Skeletal muscle satellite cell (primary cell): ENCODE data around the gene MTG2.

Experiments
- H3K27me3 ChIP-seq: 2 replicates; pipeline ENCODE4 v1.7.0; 2013; ENCODE audit warnings: low read length; ENCODE audit not compliant: control insufficient read depth, insufficient read depth
- H3K36me3 ChIP-seq: 2 replicates; pipeline ENCODE4 v1.7.0; 2013; ENCODE audit warnings: mild to moderate bottlenecking, control low read depth, low read length; ENCODE audit not compliant: insufficient read depth
- H3K4me1 ChIP-seq: 2 replicates; pipeline ENCODE4 v1.7.0; 2013; ENCODE audit warnings: low read length; ENCODE audit not compliant: control insufficient read depth, insufficient read depth
- H3K4me2 ChIP-seq: 2 replicates; pipeline ENCODE4 v1.7.0; 2013; ENCODE audit warnings: mild to moderate bottlenecking, low read length
- H3K4me3 ChIP-seq: 2 replicates; pipeline ENCODE4 v1.7.0; 2013; ENCODE audit warnings: low read length
- H3K9ac ChIP-seq: 2 replicates; pipeline ENCODE4 v1.7.0; 2013; ENCODE audit warnings: mild to moderate bottlenecking, low read depth, low read length, moderate library complexity
- H3K9me3 ChIP-seq: replicated peaks from 2 replicates; pipeline ENCODE4 v1.7.0; 2013; ENCODE audit warnings: mild to moderate bottlenecking, control low read depth, low read length

Gene MTG2

GRCh38 chr20:62167474-62167873 lies 15.4 kb upstream of the MTG2 start:
- H3K9ac ChIP-seq = no peak overlapping the region
- no peaks in the 10 kb centered on the region for H3K4me1 ChIP-seq
- H3K4me2 ChIP-seq = no peak overlapping the region
- no peaks in the 10 kb centered on the region for H3K27me3 ChIP-seq
- peaks cover 49% of the 10 kb centered on the region for H3K36me3 ChIP-seq
- H3K4me3 ChIP-seq = no peak overlapping the region
- H3K9me3 ChIP-seq = no peaks in the 10 kb centered on the region

DNA sequence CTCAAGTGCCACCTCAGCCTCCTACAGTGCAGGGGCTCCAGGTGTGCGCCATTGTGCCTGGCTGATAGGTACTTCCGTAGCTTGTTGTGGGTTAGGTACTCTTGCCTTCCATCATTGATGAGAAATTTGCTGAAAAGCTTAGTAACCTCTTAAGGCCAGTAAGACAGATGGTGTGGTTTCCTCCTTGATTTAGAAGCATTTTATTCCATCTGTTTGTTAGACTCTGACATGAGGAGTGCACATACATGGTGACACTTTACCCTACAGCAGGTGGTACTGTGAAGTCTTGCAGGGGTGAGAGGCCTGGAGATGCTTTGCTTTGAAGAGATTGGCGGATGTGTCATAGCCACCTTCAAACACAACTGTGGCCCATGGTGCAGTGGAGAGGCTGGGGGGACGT lies 14.8 kb upstream of the MTG2 start:
- H3K9me3 ChIP-seq = no peaks in the 10 kb centered on the region
- H3K4me2 ChIP-seq = no peak overlapping the region
- H3K36me3 ChIP-seq = peaks cover 43% of the 10 kb centered on the region
- H3K27me3 ChIP-seq = no peaks in the 10 kb centered on the region
- H3K9ac ChIP-seq = no peak overlapping the region
- H3K4me1 ChIP-seq = no peaks in the 10 kb centered on the region
- H3K4me3 ChIP-seq = no peak overlapping the region

- Histone ChIP-seq H3K4me1 (no peaks in the 10 kb centered on the region), H3K27me3 (no peaks in the 10 kb centered on the region), H3K4me2 (no peak overlapping the region), H3K36me3 (peaks cover 45% of the 10 kb centered on the region), H3K9me3 (no peaks in the 10 kb centered on the region), H3K4me3 (no peak overlapping the region), H3K9ac (no peak overlapping the region)
Measured at GRCh38 chr20:62168890-62169435, 13.9 kb upstream of the MTG2 start.

GRCh38 chr20:62170536-62170935 lies 12.3 kb upstream of the MTG2 start:
- Histone ChIP-seq H3K4me1 (no peaks in the 10 kb centered on the region), H3K9ac (no peak overlapping the region), H3K4me2 (no peak overlapping the region), H3K36me3 (peaks cover 44% of the 10 kb centered on the region), H3K4me3 (no peak overlapping the region), H3K27me3 (no peaks in the 10 kb centered on the region), H3K9me3 (no peaks in the 10 kb centered on the region)

DNA sequence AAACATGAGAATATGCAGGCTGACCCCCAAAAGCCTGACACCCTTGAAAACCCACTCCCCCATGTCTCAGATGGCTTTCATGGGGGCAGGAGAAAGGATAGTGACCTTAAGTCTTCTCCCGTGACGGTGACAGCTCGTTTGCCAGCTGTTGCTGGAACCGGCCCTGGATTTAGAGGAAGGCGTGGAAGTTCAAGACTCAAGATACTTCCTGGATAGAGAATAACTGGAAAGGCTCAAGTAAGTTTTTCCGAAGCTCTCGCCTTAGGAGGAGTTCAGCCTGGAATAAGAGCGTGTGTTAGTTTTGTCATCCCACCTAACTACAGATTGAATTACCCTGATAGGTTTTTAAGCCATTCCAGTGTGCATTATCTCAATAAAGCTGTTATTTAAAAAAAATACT lies 11.6 kb upstream of the MTG2 start:
- Histone ChIP-seq H3K9ac (no peak overlapping the region), H3K4me1 (no peaks in the 10 kb centered on the region), H3K9me3 (no peaks in the 10 kb centered on the region), H3K4me2 (no peak overlapping the region), H3K36me3 (peaks cover 41% of the 10 kb centered on the region), H3K4me3 (no peak overlapping the region), H3K27me3 (no peaks in the 10 kb centered on the region)

DNA sequence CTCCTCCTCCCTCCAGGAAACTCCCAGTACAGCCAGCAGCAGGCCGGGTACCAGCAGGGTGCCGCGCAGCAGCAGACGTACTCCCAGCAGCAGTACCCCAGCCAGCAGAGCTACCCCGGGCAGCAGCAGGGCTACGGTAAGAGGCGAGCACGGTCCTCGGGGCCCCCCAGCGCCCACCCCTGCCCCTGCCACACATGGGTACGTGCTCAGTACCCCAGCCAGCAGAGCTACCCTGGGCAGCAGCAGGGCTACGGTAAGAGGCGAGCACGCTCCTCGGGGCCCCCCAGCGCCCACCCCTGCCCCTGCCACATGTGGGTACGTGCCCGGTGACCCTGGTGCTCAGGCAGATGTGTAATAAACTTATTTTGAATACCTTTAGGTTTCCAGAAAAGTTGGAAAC lies 10.2 kb upstream of the MTG2 start:
- no peak overlapping the region for H3K4me3 ChIP-seq
- no peak overlapping the region for H3K4me2 ChIP-seq
- no peaks in the 10 kb centered on the region for H3K27me3 ChIP-seq
- no peaks in the 10 kb centered on the region for H3K4me1 ChIP-seq
- H3K9ac ChIP-seq = no peak overlapping the region
- peaks cover 38% of the 10 kb centered on the region for H3K36me3 ChIP-seq
- H3K9me3 ChIP-seq = no peaks in the 10 kb centered on the region

GRCh38 chr20:62174021-62174804 lies 8.6 kb upstream of the MTG2 start:
- no peak overlapping the region for H3K4me2 ChIP-seq
- no peak overlapping the region for H3K9ac ChIP-seq
- H3K27me3 ChIP-seq = no peaks in the 10 kb centered on the region
- H3K4me1 ChIP-seq = no peaks in the 10 kb centered on the region
- no peak overlapping the region for H3K4me3 ChIP-seq
- H3K9me3 ChIP-seq = no peaks in the 10 kb centered on the region
- peaks cover 34% of the 10 kb centered on the region for H3K36me3 ChIP-seq

GRCh38 chr20:62174870-62175624 lies 7.8 kb upstream of the MTG2 start:
- peaks cover 29% of the 10 kb centered on the region for H3K36me3 ChIP-seq

GRCh38 chr20:62175711-62176110 lies 7.1 kb upstream of the MTG2 start:
- Histone ChIP-seq H3K36me3 (peaks cover 31% of the 10 kb centered on the region), H3K27me3 (no peaks in the 10 kb centered on the region)

More at GRCh38 chr20:62174870-62175624, 7.8 kb upstream of the MTG2 start:
- Histone ChIP-seq H3K27me3 (no peaks in the 10 kb centered on the region), H3K9me3 (no peaks in the 10 kb centered on the region), H3K4me3 (no peak overlapping the region), H3K4me2 (no peak overlapping the region), H3K4me1 (no peaks in the 10 kb centered on the region), H3K9ac (no peak overlapping the region)

DNA sequence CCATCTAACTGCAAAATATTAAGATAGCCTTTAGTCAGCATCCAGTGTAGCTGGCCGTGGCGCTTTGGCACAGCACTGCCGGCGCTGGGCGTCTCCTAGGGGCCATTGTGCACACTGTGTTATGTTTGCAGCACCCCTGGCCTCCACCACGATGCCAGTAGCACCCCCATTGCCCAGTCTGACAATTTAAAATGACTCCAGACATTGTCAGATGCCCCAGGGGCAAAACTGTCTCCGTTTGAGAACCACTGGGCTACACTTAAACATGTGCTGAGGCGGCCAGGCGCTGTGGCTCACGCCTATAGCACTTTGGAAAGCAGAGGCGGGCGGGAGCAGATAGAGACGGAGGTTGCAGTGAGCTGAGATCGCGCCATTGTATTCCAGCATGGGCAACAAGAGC lies 6.0 kb upstream of the MTG2 start:
- H3K9me3 ChIP-seq = no peaks in the 10 kb centered on the region
- H3K4me1 ChIP-seq = peaks cover 3% of the 10 kb centered on the region
- H3K36me3 ChIP-seq = peaks cover 31% of the 10 kb centered on the region
- no peaks in the 10 kb centered on the region for H3K27me3 ChIP-seq
- no peak overlapping the region for H3K4me3 ChIP-seq
- H3K4me2 ChIP-seq = no peak overlapping the region
- no peak overlapping the region for H3K9ac ChIP-seq

More at GRCh38 chr20:62175711-62176110, 7.1 kb upstream of the MTG2 start:
- Histone ChIP-seq H3K9ac (no peak overlapping the region), H3K4me3 (no peak overlapping the region), H3K9me3 (no peaks in the 10 kb centered on the region), H3K4me1 (no peaks in the 10 kb centered on the region), H3K4me2 (no peak overlapping the region)

DNA sequence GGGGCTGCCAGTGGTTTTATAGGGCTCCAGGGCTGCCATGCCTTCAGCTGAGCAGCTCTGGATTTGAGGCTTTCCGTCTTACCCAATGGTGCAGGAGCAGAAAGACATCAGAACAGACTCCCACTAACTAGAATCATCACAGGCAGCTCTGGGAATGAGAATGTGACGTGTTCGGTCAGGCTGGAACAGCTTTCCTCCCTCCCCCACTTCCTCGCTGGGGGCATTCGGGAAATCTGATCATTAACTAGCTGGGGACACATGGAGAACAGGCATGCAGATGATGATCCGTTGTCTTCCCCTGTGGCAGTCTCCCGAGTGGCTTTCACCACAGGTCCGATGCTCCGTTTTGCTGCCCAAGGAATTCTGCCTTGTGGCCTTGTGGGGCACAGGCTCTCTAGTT lies 5.5 kb upstream of the MTG2 start:
- peaks cover 31% of the 10 kb centered on the region for H3K36me3 ChIP-seq
- no peak overlapping the region for H3K4me2 ChIP-seq
- no peak overlapping the region for H3K9ac ChIP-seq
- no peaks in the 10 kb centered on the region for H3K9me3 ChIP-seq
- peaks cover 7% of the 10 kb centered on the region for H3K4me1 ChIP-seq
- no peak overlapping the region for H3K4me3 ChIP-seq
- no peaks in the 10 kb centered on the region for H3K27me3 ChIP-seq
